H1 (cell line): ENCODE data around the gene SLFN5. TPM values are rescaled to one million over a fixed set of nuclear protein-coding genes. Genes with fewer than 3 reads are reported as not detected.

Experiments
- CTCF ChIA-PET: fragments of 300-600 bp; sonication (Branson Sonifier 250); formaldehyde crosslinking; loops from one replicate; lab custom pipeline; 2021; ENCODE audit not compliant: partially characterized antibody; lab: Charles Lee
- POLR2A ChIA-PET: fragments of 300-600 bp; sonication (Branson Sonifier 250); formaldehyde crosslinking; loops from one replicate; lab custom pipeline; 2021; ENCODE audit warnings: inconsistent platforms; ENCODE audit not compliant: partially characterized antibody; lab: Charles Lee
- DNase-seq, 2 experiments: peaks; one replicate each; pipeline versions ENCODE4 v3.0.0 to v3.0.0-alpha.2; 2010 to 2022; ENCODE audit warnings: low spot score in 2 of 2, low read depth in 1 of 2, mixed read lengths in 1 of 2
- FAIRE-seq: peaks from 2 replicates; lab custom pipeline; 2011; peaks lifted over from hg19 to GRCh38; lab: Jason Lieb, UNC
- H2AFZ ChIP-seq: 2 replicates; pipeline ENCODE4 v1.8.1; 2012; ENCODE audit warnings: low read length, inconsistent platforms
- H2AK5ac ChIP-seq: 2 replicates; pipeline ENCODE4 v1.6.1; 2013; ENCODE audit warnings: low read depth, low read length
- H2BK120ac ChIP-seq: replicated peaks from 2 replicates; pipeline ENCODE3; 2013; ENCODE audit warnings: low read depth, low read length, inconsistent platforms
- H2BK12ac ChIP-seq: 2 replicates; pipeline ENCODE4 v1.6.1; 2013; ENCODE audit warnings: low read depth, low read length
- H2BK15ac ChIP-seq: 2 replicates; pipeline ENCODE4 v1.6.1; 2013; ENCODE audit warnings: low read length
- H2BK20ac ChIP-seq: 2 replicates; pipeline ENCODE4 v1.6.1; 2013; ENCODE audit warnings: low read length
- H2BK5ac ChIP-seq: 2 replicates; pipeline ENCODE4 v1.6.1; 2013; ENCODE audit warnings: low read depth, low read length
- H3K14ac ChIP-seq: 2 replicates; pipeline ENCODE4 v1.6.1; 2013; ENCODE audit warnings: inconsistent platforms; ENCODE audit not compliant: insufficient read length
- H3K18ac ChIP-seq: 2 replicates; pipeline ENCODE4 v1.6.1; 2013; ENCODE audit warnings: low read length; ENCODE audit errors: extremely low read depth
- H3K23ac ChIP-seq: 2 replicates; pipeline ENCODE4 v1.6.1; 2013; ENCODE audit warnings: inconsistent platforms; ENCODE audit not compliant: insufficient read length
- H3K23me2 ChIP-seq: 2 replicates; pipeline ENCODE4 v1.6.1; 2013; ENCODE audit warnings: low read depth, low read length
- H3K27ac ChIP-seq: 2 replicates; pipeline ENCODE4 v1.6.1; 2011; ENCODE audit warnings: low read depth, low read length, inconsistent platforms
- H3K27me3 ChIP-seq, 4 experiments: replicated peaks in 1 of 4; 1 replicate in 1 of 4; 2 replicates in 3 of 4; pipeline versions ENCODE4 v1.6.1 to v1.8.1; 2011 to 2013; ENCODE audit warnings: low read length in 3 of 4, mild to moderate bottlenecking in 3 of 4, inconsistent platforms in 2 of 4, mixed read lengths in 2 of 4, moderate library complexity in 1 of 4; ENCODE audit not compliant: control insufficient read depth in 3 of 4, insufficient read depth in 3 of 4; ENCODE audit errors: extremely low read depth in 1 of 4
- H3K36me3 ChIP-seq, 4 experiments: 2 replicates each; pipeline versions ENCODE4 v1.6.1 to v1.8.1; 2011 to 2013; ENCODE audit warnings: mild to moderate bottlenecking in 4 of 4, low read length in 3 of 4, moderate library complexity in 2 of 4, control low read depth in 1 of 4, inconsistent platforms in 1 of 4; ENCODE audit not compliant: insufficient read depth in 4 of 4, control insufficient read depth in 2 of 4
- H3K4ac ChIP-seq: replicated peaks from 2 replicates; pipeline ENCODE3; 2013; ENCODE audit warnings: low read length, low read depth, mixed read lengths, inconsistent platforms; ENCODE audit not compliant: insufficient read length
- H3K4me1 ChIP-seq, 4 experiments: replicated peaks in 1 of 4; 1 replicate in 1 of 4; 2 replicates in 3 of 4; pipeline versions ENCODE4 v1.6.1 to v1.8.1; 2011 to 2013; ENCODE audit warnings: low read length in 3 of 4, inconsistent platforms in 2 of 4, mixed read lengths in 1 of 4; ENCODE audit not compliant: insufficient read depth in 4 of 4, control insufficient read depth in 3 of 4
- H3K4me2 ChIP-seq, 2 experiments: 2 replicates each; pipeline versions ENCODE4 v1.6.1 to v1.8.1; 2011 to 2013; ENCODE audit warnings: low read depth in 2 of 2, low read length in 2 of 2, control low read depth in 1 of 2, inconsistent platforms in 1 of 2, mild to moderate bottlenecking in 1 of 2; ENCODE audit not compliant: insufficient read depth in 1 of 2
- H3K4me3 ChIP-seq, 4 experiments: fragments of 200-600, 300-600 bp in 1 of 4; sonication (generic), shearing (Covaris generic), sonication (Bioruptor Twin) in 1 of 4; 2 replicates each; pipeline versions ENCODE4 v1.5.1 to v1.8.1; 2011 to 2016; ENCODE audit warnings: low read length in 4 of 4, low read depth in 3 of 4, control low read depth in 2 of 4, inconsistent platforms in 2 of 4, mild to moderate bottlenecking in 2 of 4, mixed read lengths in 1 of 4, moderate library complexity in 1 of 4; ENCODE audit not compliant: insufficient read depth in 2 of 4; ENCODE audit errors: extremely low read depth in 1 of 4
- H3K56ac ChIP-seq: replicated peaks from 2 replicates; pipeline ENCODE3; 2013; ENCODE audit warnings: low read depth, mild to moderate bottlenecking, mixed read lengths, low read length, inconsistent platforms; ENCODE audit not compliant: insufficient read length
- H3K79me1 ChIP-seq: 2 replicates; pipeline ENCODE4 v1.6.1; 2013; ENCODE audit warnings: low read depth, low read length, control low read depth
- H3K79me2 ChIP-seq, 2 experiments: 2 replicates each; pipeline versions ENCODE4 v1.6.1 to v1.8.1; 2012 to 2013; ENCODE audit warnings: low read length in 2 of 2, mild to moderate bottlenecking in 2 of 2, inconsistent platforms in 1 of 2; ENCODE audit not compliant: insufficient read depth in 2 of 2, control insufficient read depth in 1 of 2
- H3K9ac ChIP-seq, 4 experiments: replicated peaks in 1 of 4; 1 replicate in 1 of 4; 2 replicates in 3 of 4; pipeline versions ENCODE4 v1.6.1 to v1.8.1; 2011 to 2013; ENCODE audit warnings: low read depth in 3 of 4, low read length in 3 of 4, control low read depth in 2 of 4, mild to moderate bottlenecking in 2 of 4, moderate library complexity in 2 of 4, inconsistent platforms in 1 of 4; ENCODE audit errors: extremely low read depth in 1 of 4
- H3K9me3 ChIP-seq, 2 experiments: 2 replicates each; pipeline versions ENCODE4 v1.6.1 to v1.8.1; 2012 to 2013; ENCODE audit warnings: mild to moderate bottlenecking in 2 of 2, moderate library complexity in 2 of 2, control low read depth in 1 of 2, inconsistent platforms in 1 of 2, low read depth in 1 of 2, low read length in 1 of 2, mixed read lengths in 1 of 2; ENCODE audit not compliant: insufficient read depth in 2 of 2
- H4K20me1 ChIP-seq, 2 experiments: replicated peaks in 1 of 2; 2 replicates each; pipeline versions ENCODE3 to v1.8.1; 2011 to 2013; ENCODE audit warnings: inconsistent platforms in 2 of 2, low read length in 2 of 2, mild to moderate bottlenecking in 1 of 2; ENCODE audit not compliant: insufficient read depth in 2 of 2, control insufficient read depth in 1 of 2
- H4K5ac ChIP-seq: 2 replicates; pipeline ENCODE4 v1.6.1; 2013; ENCODE audit warnings: low read length, low read depth, mixed read lengths, inconsistent platforms; ENCODE audit not compliant: insufficient read length
- H4K8ac ChIP-seq: 2 replicates; pipeline ENCODE4 v1.8.0; 2013; ENCODE audit warnings: mild to moderate bottlenecking, moderate library complexity, low read length, inconsistent platforms; ENCODE audit not compliant: insufficient read depth; ENCODE audit errors: extremely low read depth
- H4K91ac ChIP-seq: replicated peaks from 2 replicates; pipeline ENCODE3; 2013; ENCODE audit warnings: low read length, mixed read lengths, inconsistent platforms; ENCODE audit not compliant: insufficient read length
- CREB1 ChIP-seq: IDR thresholded peaks from 2 replicates; pipeline ENCODE4 v1.6.1; 2012; ENCODE audit warnings: inconsistent platforms
- NRF1 ChIP-seq: IDR thresholded peaks from 2 replicates; pipeline ENCODE4 v1.6.1; 2011; ENCODE audit warnings: mild to moderate bottlenecking, low read depth, low read length, improper control_type of control experiment
- PHF8 ChIP-seq: fragments of 200-600 bp; sonication (generic); conservative IDR thresholded peaks from 2 replicates; pipeline ENCODE4 v1.7.1; 2012; ENCODE audit warnings: low read depth, mild to moderate bottlenecking, inconsistent platforms, low read length, moderate library complexity
- POU5F1 ChIP-seq: IDR thresholded peaks from 2 replicates; pipeline ENCODE4 v1.6.1; 2011; ENCODE audit warnings: low read depth, mild to moderate bottlenecking, low read length, moderate library complexity
- RXRA ChIP-seq: IDR thresholded peaks from 2 replicates; pipeline ENCODE4 v1.6.1; 2011; ENCODE audit warnings: low read depth, mild to moderate bottlenecking, low read length, moderate library complexity; ENCODE audit not compliant: insufficient read depth
- SIX5 ChIP-seq: IDR thresholded peaks from 2 replicates; pipeline ENCODE4 v1.6.1; 2011; ENCODE audit warnings: mild to moderate bottlenecking, low read depth, low read length
- SP2 ChIP-seq: IDR thresholded peaks from 2 replicates; pipeline ENCODE4 v1.6.1; 2012; ENCODE audit warnings: mild to moderate bottlenecking, low read length, inconsistent platforms
- SP4 ChIP-seq: IDR thresholded peaks from 2 replicates; pipeline ENCODE4 v1.6.1; 2012; ENCODE audit warnings: low read length, inconsistent platforms
- TAF1 ChIP-seq: IDR thresholded peaks from 2 replicates; pipeline ENCODE4 v1.6.1; 2011; ENCODE audit warnings: mild to moderate bottlenecking, low read depth, low read length
- WGBS, 2 experiments: shearing (Covaris generic) in 1 of 2; methylation state at CpG; one replicate each; pipeline versions ENCODE4 v1.1.6 to v1.1.7; 2013 to 2015; ENCODE audit warnings: low lambda C conversion rate in 2 of 2, mixed read lengths in 2 of 2, inconsistent platforms in 1 of 2, low coverage in 1 of 2, missing lambda C conversion rate in 1 of 2; ENCODE audit not compliant: insufficient replicate concordance in 2 of 2, insufficient coverage in 1 of 2, insufficient read length in 1 of 2; ENCODE audit errors: extremely low coverage in 1 of 2, missing lambda C conversion rate in 1 of 2; 5-methylcytosine and 5-hydroxymethylcytosine counted together
- polyA plus RNA-seq, 7 experiments: library from polyadenylated mRNA; depleted of rRNA in 3 of 7; stranded (reverse) in 5 of 7; unstranded in 2 of 7; fragments of >200 nt in 5 of 7; fragments of 200-250 nt in 2 of 7; gene quantifications; 1 replicate in 5 of 7; 2 replicates in 1 of 7; 4 replicates in 1 of 7; pipeline versions ENCODE4 v1.2.1 to v1.2.3, GENCODE V29; 2011 to 2013; ENCODE audit warnings: missing spikeins in 2 of 7, mixed read lengths in 2 of 7
- total RNA-seq: library from RNA; stranded (reverse); fragmentation: NEBNext Ultra II Directional; extraction: Animal tissue kit (Norgen Biotek cat#: 25700); gene quantifications from 2 replicates; pipeline ENCODE4 v1.2.1, GENCODE V29; 2021

The SLFN5 gene
- total and polyA plus RNA-seq, 2 of the 8 experiments (the other 6 are each of a cell fraction or from before 2014, with no cell fraction given), result 0.86 to 3.0 TPM

DNA sequence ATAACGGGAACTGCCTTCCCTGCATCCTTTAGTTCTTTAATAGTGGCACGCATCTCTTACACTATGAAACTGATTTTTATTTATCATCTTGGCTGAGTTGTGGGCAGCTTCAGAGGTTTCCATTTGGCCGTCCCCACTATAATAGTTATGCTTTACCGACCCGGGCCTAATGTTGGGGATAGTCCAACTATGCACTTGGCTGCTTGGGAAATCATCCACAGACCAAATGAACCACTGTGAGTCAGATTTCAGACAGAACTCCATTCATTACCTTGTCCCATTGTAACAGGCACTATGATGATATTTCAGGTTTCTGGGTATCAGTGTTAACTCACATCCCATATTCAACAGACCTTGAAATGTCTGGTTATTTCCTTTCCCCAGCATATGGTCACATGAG is 6.1 kb upstream of the SLFN5 start:
- POLR2A ChIA-PET, result no interaction called here
- H2BK15ac ChIP-seq, result no peak overlapping the region
- no peak for TF ChIP-seq SP4
- TF ChIP-seq SP2, result no peak
- no peak for TF ChIP-seq NRF1
- no peak for TF ChIP-seq SIX5
- TF ChIP-seq PHF8, result no peak
- no peak for TF ChIP-seq TAF1
- no peak for TF ChIP-seq RXRA
- no peak for TF ChIP-seq CREB1
- no peak for TF ChIP-seq POU5F1
- H3K27me3 ChIP-seq, result peaks cover 0 to 4% (median 0%) of the 10 kb centered on the region in 4 experiments; a peak in 1 of 7 replicates
- H3K23ac ChIP-seq, result no peak overlapping the region
- no peak overlapping the region for H2BK20ac ChIP-seq
- no peak overlapping the region for H2BK12ac ChIP-seq
- no peak for DNase-seq
- no peaks in the 10 kb centered on the region for H4K20me1 ChIP-seq
- FAIRE-seq, result no peak
- H3K79me2 ChIP-seq, result no peaks in the 10 kb centered on the region
- H4K91ac ChIP-seq, result no peak overlapping the region
- WGBS, 2 experiments, result 70% methylated on average over 5 of the region's 5 CpGs; no CpG with 5 or more reads in 1 of the 2 experiments
- no peaks in the 10 kb centered on the region for H3K9me3 ChIP-seq
- H2AK5ac ChIP-seq, result no peak overlapping the region
- no peak overlapping the region for H2BK120ac ChIP-seq
- CTCF ChIA-PET, result interaction anchor here (0.5 to 1.2 kb wide), 2 partner anchors 76 to 567 kb away, joined by 3 to 4 read pairs; no protein-coding TSS in a partner anchor
- no peak overlapping the region for H3K4me2 ChIP-seq
- no peak overlapping the region for H3K9ac ChIP-seq
- H4K5ac ChIP-seq, result no peak overlapping the region
- no peak overlapping the region for H3K27ac ChIP-seq
- no peaks in the 10 kb centered on the region for H3K23me2 ChIP-seq
- no peak overlapping the region for H3K4ac ChIP-seq
- no peak overlapping the region for H3K56ac ChIP-seq
- no peak overlapping the region for H4K8ac ChIP-seq
- no peak overlapping the region for H2BK5ac ChIP-seq
- peaks cover 0 to 4% (median 3%) of the 10 kb centered on the region in 4 experiments; a peak in 2 of 7 replicates for H3K4me1 ChIP-seq
- H3K14ac ChIP-seq, result no peak overlapping the region
- H3K4me3 ChIP-seq, result no peak overlapping the region
- no peak overlapping the region for H3K18ac ChIP-seq
- no peak overlapping the region for H2AFZ ChIP-seq
- H3K36me3 ChIP-seq, result no peaks in the 10 kb centered on the region
- no peaks in the 10 kb centered on the region for H3K79me1 ChIP-seq
